ENCODE results near the gene ZMYND12. TPM values are rescaled to one million over a fixed set of nuclear protein-coding genes. Genes with fewer than 3 reads are reported as not detected.

Gene ZMYND12
- total RNA-seq, 1 experiment from 2014 or later: 1.7 TPM

GRCh38 chr1:42417166-42417565 is 38.7 kb downstream of the ZMYND12 start:
- Histone ChIP-seq H3K36me3 (ENCODE audit: low read depth) (no peaks in the 10 kb centered on the region), H3K9me2 (ENCODE audit: insufficient read depth) (no peaks in the 10 kb centered on the region), H4K20me1 (ENCODE audit: insufficient read depth) (no peaks in the 10 kb centered on the region), H3K4me2 (no peak overlapping the region), H3K27me3 (ENCODE audit: insufficient read depth, low read depth) (no peaks in the 10 kb centered on the region), H3K9me3 (ENCODE audit: insufficient read depth, low read depth) (no peaks in the 10 kb centered on the region), H3K27ac (no peak overlapping the region), H2AFZ (no peak overlapping the region), H3K79me2 (ENCODE audit: low read depth) (no peaks in the 10 kb centered on the region), H3F3A (ENCODE audit: insufficient read depth, low read depth) (no peaks in the 10 kb centered on the region), H3K4me1 (replicated peaks; ENCODE audit: insufficient read depth) (no peaks in the 10 kb centered on the region), H3K4me3 (no peak overlapping the region)
- intact Hi-C loops (cut with micrococcal nuclease; ENCODE audit: unreplicated experiment): no loop called here
- TF ChIP-seq CTCF (conservative IDR thresholded peaks at IDR 0.05) (no peak), EZH2 (IDR thresholded peaks at IDR 0.05; ENCODE audit: low read depth) (no peak)
- POLR2A ChIA-PET (ENCODE audit: unreplicated experiment): interaction anchor here (0.7 kb wide), 1 partner anchor 439 kb away, joined by 4 read pairs; no protein-coding TSS in a partner anchor
- no TSS peak for BruUV-seq (replicated peaks)
- DNase-seq: no peak
- CTCF ChIA-PET: no interaction called here

DNA sequence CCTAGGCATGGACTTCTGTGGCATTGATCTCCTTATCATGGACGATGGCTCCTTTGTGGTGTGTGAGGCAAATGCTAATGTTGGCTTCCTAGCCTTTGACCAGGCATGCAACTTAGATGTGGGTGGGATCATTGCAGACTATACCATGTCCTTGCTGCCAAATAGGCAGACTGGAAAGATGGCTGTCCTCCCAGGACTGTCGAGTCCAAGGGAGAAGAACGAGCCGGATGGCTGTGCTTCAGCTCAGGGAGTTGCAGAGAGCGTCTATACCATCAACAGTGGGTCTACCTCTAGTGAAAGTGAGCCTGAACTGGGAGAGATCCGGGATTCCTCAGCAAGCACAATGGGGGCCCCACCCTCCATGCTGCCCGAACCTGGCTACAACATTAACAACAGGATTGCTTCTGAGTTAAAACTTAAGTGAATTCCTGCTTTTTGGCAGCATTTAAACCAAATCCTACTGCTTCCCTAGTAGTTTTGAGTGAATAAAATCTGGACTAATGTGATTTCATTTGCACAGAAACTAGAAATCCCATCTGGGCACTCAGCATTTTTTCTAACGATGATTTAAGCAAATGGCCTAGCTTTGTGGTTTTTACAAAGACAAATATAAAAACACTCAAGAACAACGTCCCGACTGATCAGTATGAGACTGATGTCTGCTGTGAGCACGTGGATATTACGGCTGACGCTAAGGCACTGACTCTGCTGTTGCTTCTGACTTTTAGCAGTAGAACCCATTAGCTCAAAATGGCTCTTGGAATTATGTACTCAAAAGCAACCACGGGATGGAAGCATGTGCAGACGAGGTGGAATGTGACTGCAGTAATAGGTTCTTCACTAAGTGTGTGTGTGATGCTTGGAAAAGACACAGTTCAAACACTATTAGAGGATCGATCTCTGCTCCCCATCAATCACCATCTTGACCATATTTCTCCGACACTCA is 41.0 kb downstream of the ZMYND12 start:
- no peaks in the 10 kb centered on the region for H3K4me1 ChIP-seq (replicated peaks; ENCODE audit: insufficient read depth)
- no peaks in the 10 kb centered on the region for H3K9me3 ChIP-seq (ENCODE audit: insufficient read depth, low read depth)
- no peak overlapping the region for H3K4me3 ChIP-seq
- H3K36me3 ChIP-seq (ENCODE audit: low read depth): no peaks in the 10 kb centered on the region
- no peak overlapping the region for H2AFZ ChIP-seq
- no peaks in the 10 kb centered on the region for H3K79me2 ChIP-seq (ENCODE audit: low read depth)
- no peaks in the 10 kb centered on the region for H3K27me3 ChIP-seq (ENCODE audit: insufficient read depth, low read depth)
- no peak for DNase-seq
- no peak overlapping the region for H3K4me2 ChIP-seq
- H3K27ac ChIP-seq: no peak overlapping the region
- ChIA-PET POLR2A (ENCODE audit: unreplicated experiment) (no interaction called here), CTCF (no interaction called here)
- no peak for TF ChIP-seq EZH2 (IDR thresholded peaks at IDR 0.05; ENCODE audit: low read depth)
- no peak for TF ChIP-seq CTCF (conservative IDR thresholded peaks at IDR 0.05)
- no peaks in the 10 kb centered on the region for H4K20me1 ChIP-seq (ENCODE audit: insufficient read depth)
- intact Hi-C loops (cut with micrococcal nuclease; ENCODE audit: unreplicated experiment): no loop called here
- no TSS peak for BruUV-seq (replicated peaks)
- H3F3A ChIP-seq (ENCODE audit: insufficient read depth, low read depth): no peaks in the 10 kb centered on the region
- no peaks in the 10 kb centered on the region for H3K9me2 ChIP-seq (ENCODE audit: insufficient read depth)

GRCh38 chr1:42403880-42404400 is 51.9 kb downstream of the ZMYND12 start:
- Histone ChIP-seq H3F3A (ENCODE audit: insufficient read depth, low read depth) (no peaks in the 10 kb centered on the region), H4K20me1 (ENCODE audit: insufficient read depth) (no peaks in the 10 kb centered on the region), H2AFZ (no peak overlapping the region), H3K79me2 (ENCODE audit: low read depth) (no peaks in the 10 kb centered on the region), H3K27me3 (ENCODE audit: insufficient read depth, low read depth) (no peaks in the 10 kb centered on the region), H3K9me2 (ENCODE audit: insufficient read depth) (no peaks in the 10 kb centered on the region), H3K9me3 (ENCODE audit: insufficient read depth, low read depth) (no peaks in the 10 kb centered on the region), H3K4me2 (no peak overlapping the region), H3K36me3 (ENCODE audit: low read depth) (no peaks in the 10 kb centered on the region), H3K4me1 (replicated peaks; ENCODE audit: insufficient read depth) (no peaks in the 10 kb centered on the region), H3K27ac (no peak overlapping the region), H3K4me3 (no peak overlapping the region)
- no peak for DNase-seq
- no TSS peak for BruUV-seq (replicated peaks)
- intact Hi-C loops (cut with micrococcal nuclease; ENCODE audit: unreplicated experiment): no loop called here
- TF ChIP-seq CTCF (conservative IDR thresholded peaks at IDR 0.05) (0 out of 2 replicates have a peak, but pooled peaks have one; percentile 26), EZH2 (IDR thresholded peaks at IDR 0.05; ENCODE audit: low read depth) (no peak)
- ChIA-PET POLR2A (ENCODE audit: unreplicated experiment) (interaction anchor here (0.6 kb wide), 1 partner anchor 19 kb away, joined by 5 read pairs; no protein-coding TSS in a partner anchor), CTCF (no interaction called here)

Measured in PC-9 (cell line).